H1 (cell line): ENCODE results near the gene BAIAP2L2. TPM values are rescaled to one million over a fixed set of nuclear protein-coding genes. Genes with fewer than 3 reads are reported as not detected.

Experiments
- HDAC2 ChIP-seq, 2 experiments: fragments of 300-600 bp in 1 of 2; sonication (generic) in 1 of 2; IDR thresholded peaks; 2 replicates each; pipeline ENCODE4 v1.6.1; 2011 to 2012; ENCODE audit warnings: low read depth in 2 of 2, low read length in 2 of 2, mild to moderate bottlenecking in 2 of 2, moderate library complexity in 2 of 2, borderline replicate concordance in 1 of 2, inconsistent platforms in 1 of 2
- HDAC6 ChIP-seq: IDR thresholded peaks from one replicate; pipeline ENCODE4 v1.7.1; 2012; ENCODE audit warnings: low read depth, mild to moderate bottlenecking, inconsistent platforms, low read length, moderate library complexity
- RNF2 ChIP-seq: fragments of 200-900, 300-1000 bp; sonication (generic); IDR thresholded peaks from 2 replicates; pipeline ENCODE4 v1.7.1; 2016; ENCODE audit warnings: borderline replicate concordance, low read depth, mild to moderate bottlenecking, antibody characterized with exemption, low read length; ENCODE audit not compliant: poor library complexity, severe bottlenecking; ENCODE audit errors: missing control alignments
- SUZ12 ChIP-seq: fragments of 200-600 bp; sonication (generic); IDR thresholded peaks from 2 replicates; pipeline ENCODE4 v1.6.1; 2012; ENCODE audit warnings: mild to moderate bottlenecking, inconsistent platforms, low read length, moderate library complexity, mixed read lengths
- TAF7 ChIP-seq: optimal IDR thresholded peaks from 2 replicates; pipeline ENCODE3; 2011; ENCODE audit warnings: low read depth, mild to moderate bottlenecking, inconsistent platforms, low read length, moderate library complexity, borderline replicate concordance
- polyA plus RNA-seq, 7 experiments: library from polyadenylated mRNA; depleted of rRNA in 3 of 7; stranded (reverse) in 5 of 7; unstranded in 2 of 7; fragments of >200 nt in 5 of 7; fragments of 200-250 nt in 2 of 7; gene quantifications; 1 replicate in 5 of 7; 2 replicates in 1 of 7; 4 replicates in 1 of 7; pipeline versions ENCODE4 v1.2.1 to v1.2.3, GENCODE V29; 2011 to 2013; ENCODE audit warnings: missing spikeins in 2 of 7, mixed read lengths in 2 of 7
- total RNA-seq: library from RNA; stranded (reverse); fragmentation: NEBNext Ultra II Directional; extraction: Animal tissue kit (Norgen Biotek cat#: 25700); gene quantifications from 2 replicates; pipeline ENCODE4 v1.2.1, GENCODE V29; 2021

The BAIAP2L2 gene
- total and polyA plus RNA-seq, 2 of the 8 experiments (the other 6 are each of a cell fraction or from before 2014, with no cell fraction given), result 5.4 to 10.0 TPM

- no peak for TF ChIP-seq HDAC2 (IDR thresholded peaks at IDR 0.05; ENCODE audit: borderline replicate concordance in 1 of 2, low read depth in 2 of 2, low read length in 2 of 2)
- no peak for TF ChIP-seq RNF2
- no peak for TF ChIP-seq TAF7
- no peak for TF ChIP-seq HDAC6
- TF ChIP-seq SUZ12, result no peak
These were observed 27.3 kb downstream of the BAIAP2L2 start (continued) for GRCh38 chr22:38082986-38083710.
